Measurements from ENCODE around the gene LSM3. TPM values are rescaled to one million over a fixed set of nuclear protein-coding genes. Genes with fewer than 3 reads are reported as not detected.

The LSM3 gene
- total RNA-seq, 1 donor from 2014 or later: 6.0 TPM

DNA sequence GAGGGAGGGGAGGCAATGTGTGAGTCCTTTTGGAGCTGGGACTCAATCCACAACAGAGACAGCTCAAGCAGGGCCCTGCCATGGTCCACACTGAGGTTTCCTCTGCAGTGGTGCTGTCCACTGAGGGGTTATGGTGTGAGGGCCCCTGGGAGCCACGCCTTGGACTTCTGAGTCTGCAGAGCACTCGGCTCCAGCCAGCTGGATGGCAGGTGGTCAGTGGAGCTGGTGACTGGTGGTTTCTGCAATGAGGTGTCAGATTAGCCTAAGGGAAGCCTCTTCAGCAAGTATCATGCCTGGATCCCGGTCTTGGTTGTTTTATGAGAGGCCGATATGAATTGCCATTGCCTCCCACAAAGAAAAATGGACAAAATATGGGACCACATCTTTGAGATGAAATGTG is 21.7 kb downstream of the LSM3 start:
- no peak for DNase-seq (ENCODE audit: low read depth in 2 of 2)

- peak in 1 of 2 donors; percentile 13 for DNase-seq (ENCODE audit: low read depth in 2 of 2)
Observed at GRCh38 chr3:14200841-14201240, 22.2 kb downstream of the LSM3 start.

DNA sequence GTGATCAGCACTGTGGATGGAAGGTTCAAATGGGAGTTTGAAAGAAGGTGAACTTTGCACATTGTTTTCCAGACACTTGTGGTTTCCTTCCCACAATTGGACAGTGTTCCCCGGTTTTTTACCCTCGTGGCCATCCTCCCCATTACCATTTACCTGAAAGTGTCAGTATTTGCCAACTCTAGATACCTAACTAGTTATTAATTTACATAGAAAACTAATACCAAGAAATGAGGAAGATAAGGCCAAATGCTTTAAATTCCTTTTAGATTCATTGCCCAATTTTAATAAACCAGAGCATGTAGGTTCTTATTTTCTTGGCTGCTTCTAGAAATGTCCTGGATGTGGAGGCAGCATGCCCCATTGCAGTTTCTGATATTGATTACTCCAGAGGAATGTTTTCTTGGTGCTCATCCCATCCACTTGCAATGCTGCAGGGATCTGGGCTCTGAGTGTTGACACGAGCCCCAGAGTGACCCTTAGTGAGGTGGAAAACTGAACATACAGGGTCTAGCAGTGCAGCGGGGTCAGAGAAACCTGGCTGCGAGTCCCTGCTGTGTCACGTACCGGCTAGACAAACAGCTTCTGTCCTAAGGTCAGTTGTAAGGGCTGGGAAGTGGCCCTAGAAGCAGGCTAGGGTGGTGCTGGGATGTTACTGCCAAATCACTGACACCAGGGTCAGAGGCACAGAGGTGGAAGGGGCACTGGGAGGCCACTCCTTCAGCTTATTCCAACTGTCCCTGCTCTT is 23.5 kb downstream of the LSM3 start:
- DNase-seq (ENCODE audit: low read depth in 2 of 2): no peak

DNA sequence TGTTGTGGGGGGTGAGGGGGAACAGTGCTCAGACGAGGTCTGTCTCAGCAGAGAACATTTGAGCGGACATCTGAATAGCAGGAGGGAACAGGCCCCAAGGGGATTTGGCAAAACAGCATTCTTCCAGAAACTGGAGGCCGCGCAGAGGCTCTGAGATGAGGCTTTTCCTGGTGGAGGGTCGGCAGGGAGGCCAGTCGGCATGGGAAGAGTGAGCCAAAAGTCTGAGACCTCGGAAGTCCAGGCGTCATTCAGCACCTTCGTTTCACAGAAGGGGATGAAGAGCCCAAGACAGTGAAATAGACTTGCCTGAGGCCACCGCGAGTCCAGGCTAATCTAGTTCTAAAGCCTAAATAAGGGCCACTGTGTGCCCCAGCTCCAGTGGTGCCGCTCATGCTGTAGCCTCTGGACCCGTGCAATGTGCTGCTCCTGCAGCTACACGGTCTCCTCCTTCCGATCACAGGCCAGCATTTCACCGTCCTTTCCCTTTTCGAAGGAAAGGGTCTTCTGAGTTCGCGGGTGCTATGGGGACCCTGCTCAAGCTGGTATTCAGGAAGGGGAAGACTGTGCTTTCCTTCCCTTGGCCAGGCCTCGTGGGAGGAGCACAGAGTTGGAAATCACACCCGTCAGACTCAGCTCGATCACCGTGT is 24.4 kb downstream of the LSM3 start:
- no peak for DNase-seq (ENCODE audit: low read depth in 2 of 2)

DNA sequence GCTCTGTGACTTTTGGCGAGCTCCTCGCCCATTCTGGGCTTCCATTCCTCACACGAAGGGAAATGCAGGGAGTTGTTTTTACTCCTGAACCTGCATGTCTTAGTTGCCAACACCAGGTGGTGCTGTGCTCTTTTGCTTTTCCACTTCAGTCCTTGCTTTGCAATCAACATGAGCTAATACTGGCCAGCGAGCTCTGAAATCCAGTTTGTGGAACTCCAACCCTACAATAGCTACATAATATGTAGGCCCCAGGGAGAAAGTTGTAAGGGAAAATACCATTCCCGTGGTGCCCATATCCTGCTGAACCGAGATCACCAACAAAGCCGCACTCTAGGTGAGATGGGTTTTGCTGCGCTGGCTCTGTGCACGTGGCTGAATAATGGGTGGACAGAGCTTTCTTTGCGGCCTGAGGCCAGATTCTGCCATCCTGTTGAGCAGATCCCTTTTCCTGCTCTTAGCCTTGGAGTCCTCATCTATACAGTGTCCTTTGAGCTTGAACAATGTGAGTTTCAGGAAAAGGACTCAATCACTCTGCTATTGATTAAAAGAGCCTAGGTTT is 25.0 kb downstream of the LSM3 start:
- DNase-seq (ENCODE audit: low read depth in 2 of 2): peak; percentile 85 to 93

- DNase-seq (ENCODE audit: low read depth in 2 of 2): peak; percentile 49 to 91
Observed at GRCh38 chr3:14204515-14205284, 26.1 kb downstream of the LSM3 start.

- DNase-seq (ENCODE audit: low read depth in 2 of 2): no peak
Observed at GRCh38 chr3:14206548-14207177, 28.0 kb downstream of the LSM3 start.

- no peak for DNase-seq (ENCODE audit: low read depth in 2 of 2)
Observed at GRCh38 chr3:14208168-14208567, 29.6 kb downstream of the LSM3 start.

- DNase-seq (ENCODE audit: low read depth in 2 of 2): no peak
Observed at GRCh38 chr3:14208977-14209394, 30.4 kb downstream of the LSM3 start.

GRCh38 chr3:14209581-14210289 is 31.1 kb downstream of the LSM3 start:
- DNase-seq (ENCODE audit: low read depth in 2 of 2): no peak

DNA sequence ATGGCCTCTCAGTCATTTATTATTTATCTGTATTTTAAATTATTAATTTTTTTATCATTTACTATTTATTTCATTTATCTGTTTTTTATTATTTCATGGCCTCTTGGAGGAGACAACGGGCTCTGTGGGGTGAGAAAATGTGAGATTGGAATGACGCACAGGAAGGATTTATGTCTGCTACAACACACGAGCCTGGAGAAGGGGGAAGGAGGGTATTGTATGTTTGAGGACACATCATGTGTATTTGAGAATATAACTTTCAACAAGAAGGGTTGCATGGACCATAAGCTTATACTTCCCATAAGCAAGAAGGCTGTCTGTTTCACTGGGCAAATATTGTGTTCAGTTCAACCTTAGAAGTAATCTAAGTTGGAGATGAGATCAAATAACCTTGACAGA is 31.7 kb downstream of the LSM3 start:
- no peak for DNase-seq (ENCODE audit: low read depth in 2 of 2)

DNA sequence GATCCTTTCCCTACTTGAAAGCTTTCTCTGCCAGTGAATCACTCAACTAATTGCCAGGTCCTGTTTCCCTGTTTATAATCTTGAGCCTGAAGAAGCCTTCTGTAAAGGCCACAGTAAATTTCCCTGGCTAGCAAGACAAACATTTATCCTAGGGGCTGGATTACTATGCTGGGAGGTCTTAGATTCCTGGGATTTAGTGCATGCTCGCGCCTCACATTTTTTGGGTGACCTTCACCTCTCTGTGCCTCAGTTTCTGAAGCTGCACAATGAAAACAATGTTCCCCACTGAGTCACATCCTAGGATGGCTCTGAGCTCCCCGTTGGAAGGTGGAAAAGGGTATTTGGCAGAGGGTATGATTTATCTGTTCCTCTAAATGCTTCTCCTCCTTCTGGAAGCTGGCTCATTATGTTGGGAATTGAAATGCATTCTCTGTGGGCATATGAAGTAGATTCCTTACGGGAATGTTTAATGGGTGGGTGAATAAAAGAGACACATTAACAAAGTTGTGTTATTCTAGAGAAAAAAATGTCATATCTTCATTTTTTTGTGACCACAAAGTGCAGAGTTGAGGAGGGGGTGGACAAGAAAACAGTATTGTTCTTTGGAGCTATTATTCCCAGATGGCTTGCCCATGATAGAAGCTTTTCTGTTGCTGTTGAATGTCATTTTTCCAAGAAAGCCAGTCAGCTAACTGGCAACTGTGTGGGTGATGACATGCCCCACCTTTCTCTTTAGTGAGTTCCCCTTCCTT is 32.4 kb downstream of the LSM3 start:
- no peak for DNase-seq (ENCODE audit: low read depth in 2 of 2)

- no peak for DNase-seq (ENCODE audit: low read depth in 2 of 2)
Observed at GRCh38 chr3:14211621-14212020, 33.0 kb downstream of the LSM3 start.

GRCh38 chr3:14212032-14212431 is 33.4 kb downstream of the LSM3 start:
- DNase-seq (ENCODE audit: low read depth in 2 of 2): no peak

DNA sequence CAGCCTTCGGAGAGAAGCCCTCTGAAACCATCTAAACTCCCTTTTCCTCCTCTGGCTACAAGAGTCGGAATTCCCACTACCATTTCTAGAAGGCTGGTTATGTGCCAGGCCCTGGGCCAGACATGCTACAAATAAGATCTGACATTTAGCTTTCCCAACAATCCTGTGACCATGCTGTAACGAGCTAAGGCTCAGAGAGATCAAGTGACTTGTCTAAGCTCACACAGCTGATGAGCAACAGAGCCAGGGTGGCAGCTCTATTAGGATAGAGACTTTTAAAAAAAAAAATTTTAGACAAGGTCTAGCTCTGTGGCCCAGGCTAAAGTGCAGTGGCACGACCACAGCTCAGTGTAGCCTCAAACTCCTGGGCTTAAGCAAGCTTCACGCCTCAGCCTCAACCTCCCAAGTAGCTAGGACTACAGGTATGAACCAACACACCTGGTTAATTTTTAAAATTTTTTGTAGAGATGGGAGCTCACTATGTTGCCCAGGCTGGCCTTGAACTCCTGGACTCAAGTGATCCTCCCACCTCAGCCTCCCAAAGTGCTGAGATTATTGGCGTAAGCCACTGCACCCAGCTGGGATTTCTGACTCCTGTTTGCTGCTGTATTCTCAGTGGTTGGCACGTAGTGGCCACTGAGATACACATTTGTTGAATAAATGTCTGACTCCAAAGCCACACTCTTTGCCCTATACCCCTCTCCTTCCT is 34.6 kb downstream of the LSM3 start:
- DNase-seq (ENCODE audit: low read depth in 2 of 2): no peak

GRCh38 chr3:14214764-14215163 is 36.1 kb downstream of the LSM3 start:
- DNase-seq (ENCODE audit: low read depth in 2 of 2): no peak

GRCh38 chr3:14216257-14217048 is 37.8 kb downstream of the LSM3 start:
- peak; percentile 62 to 75 for DNase-seq (ENCODE audit: low read depth in 2 of 2)

GRCh38 chr3:14218355-14218754 is 39.7 kb downstream of the LSM3 start:
- no peak for DNase-seq (ENCODE audit: low read depth in 2 of 2)

GRCh38 chr3:14220933-14221332 is 42.3 kb downstream of the LSM3 start:
- no peak for DNase-seq (ENCODE audit: low read depth in 2 of 2)
